Measurements from ENCODE around the gene ST6GALNAC2. TPM values are rescaled to one million over a fixed set of nuclear protein-coding genes. Genes with fewer than 3 reads are reported as not detected.

Gene ST6GALNAC2
- total RNA-seq, 1 experiment from 2014 or later, result 0.34 TPM

DNA sequence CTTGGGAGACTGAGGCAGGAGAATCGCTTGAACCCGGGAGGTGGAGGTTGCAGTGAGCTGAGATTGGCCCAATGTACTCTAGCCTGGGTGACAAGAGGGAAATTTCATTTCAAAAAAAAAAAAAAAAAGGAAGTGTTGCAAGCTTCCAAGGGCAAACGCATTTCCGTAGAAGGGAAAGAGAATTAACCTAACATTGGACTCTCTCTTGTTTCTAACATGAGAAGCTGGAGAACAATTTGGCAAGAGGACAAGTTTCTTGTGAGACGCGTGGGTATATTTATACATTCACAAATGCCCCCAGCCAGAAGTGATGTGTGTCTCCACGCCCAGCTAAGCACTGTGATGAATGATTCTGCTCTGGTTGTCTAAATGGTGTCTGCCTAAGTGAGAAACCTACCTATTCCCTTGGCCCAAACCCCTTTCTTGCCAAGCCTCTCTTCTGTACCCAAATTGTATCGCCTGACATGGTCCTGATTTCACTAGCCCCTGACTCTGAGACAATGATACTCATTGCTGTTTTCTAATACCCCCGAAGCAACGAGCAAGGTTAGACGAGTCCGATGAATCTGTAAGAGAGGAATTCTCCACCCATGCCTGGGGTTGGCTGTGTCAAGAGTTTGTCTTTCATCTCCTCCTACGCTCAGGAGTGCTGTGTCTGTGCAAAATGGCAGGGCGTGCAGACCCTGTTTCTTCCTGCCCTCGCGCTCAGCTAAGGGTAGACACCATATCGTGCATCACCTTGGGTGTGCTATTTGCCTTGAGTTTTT lies 14.2 kb upstream of the ST6GALNAC2 start:
- no peak for DNase-seq (ENCODE audit: low read depth)

DNA sequence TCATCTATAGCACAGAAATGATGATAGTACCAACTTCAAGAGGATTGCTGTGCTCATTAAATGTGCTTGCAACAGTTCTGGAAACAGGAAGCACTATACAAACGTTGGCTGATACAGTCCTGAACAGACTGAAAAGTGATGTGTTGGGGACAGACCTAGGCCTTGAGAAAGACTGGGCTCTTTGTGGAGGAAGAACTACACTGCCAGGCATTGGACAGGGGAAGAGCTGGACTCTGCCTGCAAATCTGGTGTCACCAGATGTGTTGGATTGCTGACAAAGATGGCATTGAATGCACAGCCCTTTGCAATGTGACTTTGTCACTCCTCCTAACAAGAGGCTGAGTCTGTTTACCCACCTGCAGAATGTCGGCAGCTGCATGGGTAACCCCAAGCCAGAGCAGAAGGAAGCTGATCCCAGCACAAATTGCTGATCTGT lies 12.4 kb upstream of the ST6GALNAC2 start:
- DNase-seq (ENCODE audit: low read depth), result no peak

DNA sequence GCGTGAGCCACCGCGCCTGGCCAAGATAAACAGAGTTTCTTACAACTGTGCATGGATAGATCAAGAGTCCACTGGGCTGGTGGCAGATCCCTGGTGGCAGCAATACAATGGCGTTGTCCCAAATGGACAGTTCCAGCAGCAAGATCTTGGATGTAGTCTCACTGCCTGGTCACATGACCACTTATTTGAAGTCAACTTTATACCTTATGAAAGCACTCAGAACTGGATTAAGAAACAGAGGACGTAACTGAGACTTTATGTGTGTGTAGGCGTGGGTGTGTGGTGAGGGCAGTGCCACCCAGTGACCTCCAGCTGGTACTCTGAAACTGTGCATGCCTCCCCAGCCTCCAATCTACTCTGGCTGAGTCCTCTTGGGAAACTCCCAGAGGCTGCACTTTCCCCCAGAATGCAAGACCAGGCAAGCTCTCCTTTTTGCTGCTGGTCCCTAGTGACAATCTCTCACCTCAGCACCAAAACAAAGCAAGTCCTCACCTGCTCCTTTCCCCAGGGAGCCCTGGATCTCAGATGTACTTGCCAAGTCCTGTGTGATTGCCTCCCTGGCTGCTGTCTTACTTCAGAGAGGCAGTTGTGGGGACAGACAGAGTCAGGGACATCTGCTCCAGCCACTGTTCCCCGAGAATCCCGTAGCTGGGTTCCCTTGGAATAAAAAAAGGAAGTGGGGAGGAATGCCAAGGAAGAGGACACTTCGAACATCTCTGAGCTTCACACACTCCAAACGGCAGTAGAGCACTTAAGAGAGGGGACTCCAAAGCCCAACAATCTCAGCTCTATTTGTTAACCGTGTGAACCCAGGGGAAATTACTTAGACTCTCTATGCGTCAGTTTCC lies 11.7 kb upstream of the ST6GALNAC2 start:
- DNase-seq (ENCODE audit: low read depth), result no peak

DNA sequence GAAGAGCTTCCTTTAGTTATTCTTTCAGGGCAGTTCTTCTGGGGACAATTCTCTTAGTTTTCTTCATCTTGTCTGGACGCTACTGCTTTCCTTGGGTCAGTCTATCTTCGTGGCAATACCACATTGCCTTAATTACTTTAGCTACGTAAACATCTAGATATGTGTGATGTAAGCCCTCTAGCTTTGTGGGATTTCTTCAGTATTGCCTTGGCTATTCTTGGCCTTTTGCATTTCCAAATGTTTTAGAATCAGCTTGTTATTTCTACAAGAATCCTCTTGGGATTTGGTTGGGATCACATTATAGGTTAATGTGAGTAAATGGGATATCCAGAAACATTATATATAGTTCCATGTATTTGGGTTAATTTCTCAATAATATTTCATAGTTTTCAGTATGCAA lies 9.0 kb upstream of the ST6GALNAC2 start:
- no peak for DNase-seq (ENCODE audit: low read depth)

DNA sequence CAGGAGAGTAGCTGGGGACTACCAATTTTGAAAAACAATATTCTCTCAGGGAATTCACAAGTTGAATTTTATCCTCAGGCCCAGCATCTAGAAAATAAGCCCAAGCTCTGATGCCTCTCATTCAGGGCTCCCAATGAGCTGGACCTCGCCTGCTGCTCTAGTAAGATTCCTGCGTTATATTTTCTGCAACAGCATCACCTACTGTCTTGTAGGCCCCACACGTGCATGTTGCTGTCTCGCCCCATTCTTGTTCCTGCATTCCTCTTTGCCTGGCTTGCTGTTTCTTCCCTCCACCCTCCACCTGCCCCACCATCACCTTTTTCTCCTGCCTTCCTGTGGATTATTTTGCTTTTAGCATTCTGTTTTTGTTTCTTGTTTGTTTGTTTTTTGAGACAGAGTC lies 8.3 kb upstream of the ST6GALNAC2 start:
- DNase-seq (ENCODE audit: low read depth), result no peak

DNA sequence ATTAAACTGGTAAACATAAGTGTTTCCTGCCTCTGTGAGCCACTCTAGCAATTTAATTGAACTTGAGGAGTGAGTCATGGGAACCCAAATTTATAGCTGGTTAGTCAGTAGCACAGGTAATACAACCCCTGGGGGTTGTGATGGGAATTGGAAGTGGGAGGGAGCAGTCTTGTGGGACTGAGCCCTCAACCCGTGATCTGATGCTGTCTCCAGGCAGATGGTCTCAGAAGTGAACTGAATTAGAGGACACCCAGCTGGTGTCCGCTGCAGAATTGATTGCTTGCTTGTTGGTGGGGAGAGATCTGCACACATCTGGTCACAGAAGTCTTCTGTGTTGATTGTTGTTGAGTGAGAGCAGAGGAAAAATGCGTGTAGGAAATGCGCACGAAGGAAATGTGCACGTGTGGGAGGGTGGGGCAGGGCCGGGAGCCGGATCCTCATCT lies 7.7 kb upstream of the ST6GALNAC2 start:
- DNase-seq (ENCODE audit: low read depth), result no peak

DNA sequence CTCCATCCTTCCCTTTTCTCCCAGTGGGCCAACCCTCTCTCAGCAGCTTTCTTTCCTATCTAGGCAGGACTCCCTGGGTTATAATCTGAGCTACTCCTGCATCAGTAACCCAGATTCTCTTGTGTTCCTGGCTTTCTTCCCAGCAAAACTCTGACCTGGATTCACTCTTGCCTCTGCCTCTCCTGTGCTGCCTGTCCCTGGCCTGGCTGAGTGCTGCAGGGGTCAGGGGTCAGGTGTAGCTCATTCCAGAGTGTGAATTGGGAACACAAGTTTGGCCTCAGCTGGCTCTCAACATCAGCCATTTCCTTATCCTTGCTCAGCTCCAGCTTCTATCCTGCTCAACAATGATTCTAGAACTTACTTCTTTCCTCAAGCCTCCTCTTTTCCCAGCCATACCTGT lies 2.5 kb upstream of the ST6GALNAC2 start:
- no peak for DNase-seq (ENCODE audit: low read depth)

DNA sequence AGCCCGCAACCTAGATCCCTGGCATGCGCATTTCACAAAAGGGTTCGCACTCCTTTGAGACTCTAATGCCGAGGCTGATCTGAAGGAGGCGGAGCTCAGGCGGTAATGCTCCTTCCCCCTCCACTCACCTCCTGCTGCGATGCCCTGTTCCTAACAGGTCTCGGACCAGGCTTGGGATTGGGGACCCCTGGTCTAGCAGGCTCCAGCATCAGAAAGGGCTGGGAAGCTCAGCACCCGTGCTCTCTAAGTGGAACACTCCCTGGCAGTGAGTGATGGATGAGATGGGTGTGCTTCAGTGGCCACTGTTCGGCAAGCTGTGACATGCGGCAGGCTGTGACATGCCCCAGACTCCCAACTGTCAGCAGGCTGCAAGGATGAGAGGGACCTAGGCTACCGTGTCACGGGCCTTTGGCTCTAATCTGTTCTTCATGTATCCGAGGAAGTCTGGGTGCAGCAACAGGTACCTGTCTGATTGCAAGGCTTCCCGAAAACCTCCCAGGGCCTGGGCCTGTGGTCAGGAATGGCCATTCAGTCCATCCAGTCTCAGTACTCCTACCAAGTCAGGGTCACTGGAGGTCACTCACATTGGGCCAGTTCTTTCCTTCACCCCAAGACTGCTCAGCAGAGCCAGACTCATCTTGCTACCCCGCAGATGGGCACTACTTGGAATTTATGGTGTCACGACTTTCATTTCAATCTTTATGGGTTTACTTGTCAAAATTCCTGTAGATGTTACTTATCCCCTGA lies 1.3 kb upstream of the ST6GALNAC2 start:
- no peak for DNase-seq (ENCODE audit: low read depth)

DNA sequence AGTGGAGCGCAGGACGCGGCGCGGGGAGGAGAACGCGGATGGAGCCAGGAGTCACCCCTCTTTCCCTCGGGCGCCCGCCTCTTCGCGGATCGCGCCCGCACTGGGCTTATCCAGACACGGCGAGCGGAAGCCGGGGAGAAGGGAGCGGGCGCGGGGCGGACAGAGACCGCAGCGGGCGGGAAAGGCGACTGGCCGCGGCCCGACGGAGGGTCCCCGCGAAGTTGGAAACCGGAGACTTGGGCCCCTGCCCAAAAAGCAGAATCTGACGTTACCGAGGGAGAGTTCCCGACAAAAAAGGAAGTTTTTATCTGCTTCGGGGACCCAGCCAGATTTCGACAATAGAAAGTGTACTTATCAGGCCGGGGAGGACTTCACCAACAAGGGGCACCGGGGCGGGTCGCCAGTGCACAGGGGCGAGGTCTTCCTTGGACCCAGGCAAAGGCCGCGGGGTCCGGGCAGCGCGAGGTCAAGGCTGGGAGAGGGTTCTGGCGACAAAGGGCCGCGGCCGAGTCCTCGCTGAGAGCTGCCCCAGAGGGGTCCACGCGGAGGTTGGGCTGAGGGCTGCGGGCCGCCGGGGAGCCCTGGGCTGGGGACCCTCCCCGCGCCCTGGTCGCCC lies 519 bp downstream of the ST6GALNAC2 start:
- DNase-seq (ENCODE audit: low read depth), result no peak

DNA sequence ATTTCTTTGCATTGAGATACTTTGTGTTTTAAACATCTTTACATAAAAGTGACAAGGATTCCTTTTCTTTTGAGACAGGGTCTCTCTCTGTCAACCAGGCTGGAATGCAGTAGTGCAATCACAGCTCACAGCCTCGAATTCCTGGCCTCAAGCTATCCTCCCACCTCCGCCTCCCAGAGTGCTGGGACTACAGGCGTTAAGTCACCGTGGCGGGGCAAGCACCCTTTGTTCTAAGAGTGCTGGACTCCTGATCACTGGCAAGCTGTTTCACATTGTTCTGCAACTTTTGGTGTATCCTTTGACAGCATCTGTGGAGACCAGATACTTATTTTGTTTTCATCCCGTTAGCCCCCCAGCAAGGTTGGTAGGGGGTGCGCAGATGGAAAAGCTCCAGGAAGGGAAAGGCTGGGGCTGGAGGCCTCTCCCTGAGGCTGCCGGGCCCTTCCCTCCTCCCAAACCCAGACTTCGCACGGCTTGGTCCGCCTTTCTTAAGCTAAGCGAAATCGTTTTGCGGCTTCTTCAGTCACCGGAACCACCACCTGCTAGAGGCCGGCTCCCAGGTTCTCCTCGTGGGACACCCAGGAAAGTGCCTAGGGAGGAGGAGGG lies 1.1 kb downstream of the ST6GALNAC2 start:
- DNase-seq (ENCODE audit: low read depth), result no peak

DNA sequence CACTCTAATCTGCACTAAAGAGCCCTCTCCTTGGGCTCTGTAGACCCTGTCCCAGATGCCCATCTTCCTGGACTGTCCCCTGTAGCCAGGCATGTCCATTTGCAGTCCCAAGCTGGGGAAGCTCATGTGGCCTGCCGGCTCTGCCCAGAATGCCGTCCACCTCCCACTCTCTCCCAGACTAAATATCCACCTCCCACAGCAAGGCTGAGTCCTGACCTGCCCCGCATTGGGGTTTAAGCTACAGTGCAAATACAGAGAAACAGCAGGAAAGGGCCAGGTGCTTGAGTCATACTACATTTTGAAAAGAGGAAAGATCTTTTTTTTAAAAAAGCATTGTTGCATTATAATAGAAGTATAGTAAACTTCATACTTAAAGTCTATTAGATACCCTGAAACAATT lies 3.0 kb downstream of the ST6GALNAC2 start:
- no peak for DNase-seq (ENCODE audit: low read depth)

DNA sequence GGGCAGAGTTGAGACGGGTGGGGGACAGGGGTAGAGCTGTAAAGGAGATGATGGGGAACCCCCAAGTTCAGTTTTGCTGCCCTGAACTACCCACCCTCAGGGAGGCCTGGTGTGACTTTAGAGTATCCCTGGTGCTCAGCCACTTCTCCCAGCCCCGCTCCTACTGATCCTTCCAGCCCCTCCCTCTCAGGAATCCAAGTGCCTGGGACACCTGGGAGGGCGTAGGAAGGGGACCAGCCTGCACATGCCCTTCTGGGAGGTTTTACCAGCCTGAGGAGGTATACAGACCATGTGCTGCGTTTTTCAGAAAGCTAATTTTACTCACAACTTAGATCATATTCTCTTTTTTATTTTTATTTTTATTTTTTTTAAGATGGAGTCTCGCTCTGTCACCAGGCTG lies 4.1 kb downstream of the ST6GALNAC2 start:
- no peak for DNase-seq (ENCODE audit: low read depth)

DNA sequence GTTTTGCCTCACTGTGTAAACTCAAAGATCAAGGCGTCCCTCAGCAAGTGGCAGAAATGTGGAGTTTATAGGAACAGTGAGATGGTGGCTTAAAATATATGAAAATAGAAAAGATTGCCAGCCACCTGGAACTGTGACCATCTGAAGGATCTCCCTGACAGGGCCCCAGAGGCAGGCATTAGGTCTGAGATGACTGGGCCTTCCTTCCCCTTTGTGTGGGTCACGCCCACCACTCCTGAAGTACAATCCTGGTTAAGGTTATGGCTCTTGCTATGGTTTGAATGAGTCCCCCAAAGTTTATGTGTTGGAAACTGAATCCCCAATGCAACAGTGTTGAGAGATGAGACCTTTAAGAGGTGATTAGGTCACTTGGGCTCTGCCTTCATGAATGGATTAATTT lies 6.4 kb downstream of the ST6GALNAC2 start:
- DNase-seq (ENCODE audit: low read depth), result no peak

DNA sequence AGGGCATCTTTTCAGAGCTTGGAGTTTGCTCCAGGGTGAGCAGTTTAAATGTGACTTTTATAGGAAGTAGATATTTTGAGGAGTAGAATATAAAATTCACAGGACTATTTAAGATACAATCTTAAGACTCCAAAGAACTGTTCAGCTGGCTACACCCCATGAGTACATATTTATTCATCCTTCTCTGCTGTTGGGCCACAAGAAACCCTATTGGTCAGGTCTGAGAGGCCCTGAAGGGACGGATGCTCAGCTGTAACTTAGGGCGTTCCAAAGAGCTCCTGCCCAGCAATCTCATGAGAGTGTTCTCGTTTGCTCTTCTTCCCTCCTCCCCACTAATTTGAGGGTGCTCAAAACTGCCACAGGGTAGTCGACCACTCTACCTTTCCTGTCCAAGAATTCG lies 7.3 kb downstream of the ST6GALNAC2 start:
- no peak for DNase-seq (ENCODE audit: low read depth)

DNA sequence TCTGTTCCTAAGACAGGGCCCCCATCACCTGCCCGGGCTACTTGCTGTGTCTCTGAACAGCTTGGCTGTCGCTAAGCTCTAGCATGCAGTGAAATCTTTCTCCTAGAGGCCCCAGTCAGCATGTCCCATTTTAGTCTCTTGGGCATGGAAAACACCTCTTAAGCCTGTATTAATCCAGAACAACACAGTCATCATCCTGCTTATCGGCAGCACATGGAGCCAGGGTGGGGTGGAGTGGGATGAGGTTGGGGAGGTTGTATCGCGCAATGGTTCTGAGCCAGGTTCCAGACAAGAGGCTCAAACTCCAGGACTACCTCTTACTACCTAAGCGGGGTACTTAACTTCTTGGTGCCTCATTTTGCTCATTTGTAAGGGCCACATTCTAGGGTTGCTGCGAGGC lies 7.8 kb downstream of the ST6GALNAC2 start:
- no peak for DNase-seq (ENCODE audit: low read depth)

DNA sequence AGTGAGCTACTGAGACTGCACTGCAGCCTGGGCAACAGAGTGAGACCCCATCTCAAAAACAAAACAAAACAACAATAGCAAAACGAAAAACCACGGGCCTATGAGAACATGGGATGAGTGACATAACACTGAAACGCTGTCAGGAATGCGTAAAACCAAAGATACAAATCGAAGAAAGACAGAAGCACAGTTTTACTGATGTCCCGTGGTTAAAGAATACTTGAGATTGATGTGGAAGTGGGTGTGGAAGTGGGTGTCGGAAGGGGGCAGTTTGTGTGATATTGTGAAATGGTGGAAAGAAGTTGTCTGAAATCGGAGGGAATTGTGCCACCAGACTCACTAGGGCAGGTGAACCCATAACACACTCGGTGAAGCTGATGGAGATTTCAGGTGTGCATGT lies 9.5 kb downstream of the ST6GALNAC2 start:
- no peak for DNase-seq (ENCODE audit: low read depth)

DNA sequence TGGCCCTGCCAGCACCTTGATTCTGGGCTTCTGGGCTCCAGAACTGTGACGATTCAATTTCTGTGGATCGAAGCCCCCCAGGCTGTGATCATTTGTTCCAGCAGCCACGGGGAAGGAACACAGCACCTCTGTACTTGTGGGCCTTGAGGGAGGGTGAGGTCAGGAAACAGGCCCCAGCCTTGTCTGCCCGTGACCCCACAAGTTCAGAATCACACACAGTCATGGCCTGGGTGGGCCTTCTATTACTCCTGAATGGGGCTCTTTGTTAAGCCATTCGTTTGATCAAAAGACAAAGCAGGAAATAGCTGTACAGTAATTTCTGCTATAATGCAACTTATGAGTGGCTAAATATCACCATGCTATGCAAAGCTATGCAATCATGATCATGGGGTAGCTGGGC lies 10.1 kb downstream of the ST6GALNAC2 start:
- no peak for DNase-seq (ENCODE audit: low read depth)

DNA sequence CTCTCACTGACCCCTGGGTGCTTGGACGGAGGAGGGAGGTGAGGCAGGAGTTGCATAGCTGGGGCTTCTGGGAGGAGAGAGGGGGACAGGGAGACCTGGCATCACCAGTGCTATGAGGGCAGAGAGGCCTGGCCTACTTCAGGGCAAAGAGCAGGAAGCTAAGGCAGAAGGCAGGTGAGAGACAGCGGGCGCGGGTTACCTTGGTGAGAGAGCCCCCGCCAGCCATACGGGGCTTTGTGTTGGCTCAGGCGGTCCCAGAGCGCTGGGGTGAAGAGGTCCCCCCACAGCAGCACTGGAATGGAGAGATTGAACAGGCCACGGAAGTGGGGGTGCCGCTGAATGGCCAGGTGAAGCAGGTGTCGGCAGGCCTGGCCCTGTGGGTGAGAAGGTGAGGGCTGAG lies 11.5 kb downstream of the ST6GALNAC2 start:
- no peak for DNase-seq (ENCODE audit: low read depth)

DNA sequence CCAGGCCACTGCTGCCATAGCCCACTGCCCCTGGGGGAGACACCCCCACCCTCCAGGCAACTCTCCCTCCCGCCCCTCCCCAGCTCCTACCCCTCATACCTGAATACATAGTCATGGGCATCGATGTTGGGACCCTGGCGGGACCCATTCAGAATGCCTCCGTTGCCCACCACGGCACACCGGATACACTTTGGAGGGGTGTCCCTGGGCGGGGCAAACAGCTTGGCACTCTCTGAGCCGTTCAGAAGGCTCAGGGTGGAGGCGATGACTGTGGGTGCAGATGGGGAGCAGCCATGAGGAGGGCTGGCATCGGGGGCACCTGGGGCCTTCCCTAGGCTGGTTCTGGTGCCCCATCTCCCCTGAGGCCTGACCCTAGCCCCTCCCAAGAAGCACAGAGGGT lies 12.6 kb downstream of the ST6GALNAC2 start:
- no peak for DNase-seq (ENCODE audit: low read depth)

DNA sequence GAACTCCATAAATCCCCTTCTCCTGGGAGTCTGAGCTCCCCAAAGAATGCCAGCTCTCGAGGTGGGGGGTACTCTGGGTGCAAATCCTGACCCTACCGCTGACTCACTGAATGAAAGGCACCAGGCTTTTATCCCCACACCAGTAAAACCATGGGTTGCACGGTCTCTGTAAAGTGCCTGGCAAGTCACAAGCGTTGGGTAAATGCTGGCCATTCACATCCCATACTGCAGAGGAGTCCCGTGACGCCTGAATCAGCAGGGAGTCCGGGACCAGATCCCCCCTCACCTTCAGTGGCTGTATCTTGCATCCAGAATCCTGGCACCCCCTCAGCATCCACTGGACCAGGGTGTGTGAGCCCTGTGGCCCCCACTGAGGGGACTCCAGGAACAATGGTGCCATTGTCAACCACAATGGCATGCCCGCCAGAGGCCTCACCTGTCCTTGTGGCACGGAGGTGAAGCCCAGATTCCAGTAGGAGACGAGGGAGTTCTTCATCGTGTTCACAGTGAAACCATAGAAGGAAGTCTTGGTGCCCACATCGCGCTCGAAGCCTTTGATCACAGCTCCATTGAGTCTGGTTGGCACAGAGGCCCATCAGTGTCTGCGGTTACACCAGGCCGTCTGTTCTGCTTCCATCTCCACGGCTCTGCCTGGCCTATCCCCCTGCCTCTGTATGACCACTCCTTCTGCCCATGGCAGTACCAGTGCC lies 13.3 kb downstream of the ST6GALNAC2 start:
- no peak for DNase-seq (ENCODE audit: low read depth)
